Measurements from ENCODE around the gene ARMC10. TPM values are rescaled to one million over a fixed set of nuclear protein-coding genes. Genes with fewer than 3 reads are reported as not detected.
"Not testable (repeated sequence)": the region's sequence is repeated elsewhere in the genome, so short reads cannot be mapped to it uniquely, and the experiment has no call there.

Gene ARMC10
- total RNA-seq, 5 donors from 2014 or later (not counting 1 experiment from before 2014, with no cell fraction given): 16.1 to 24.8 (median 22.8) TPM

DNA sequence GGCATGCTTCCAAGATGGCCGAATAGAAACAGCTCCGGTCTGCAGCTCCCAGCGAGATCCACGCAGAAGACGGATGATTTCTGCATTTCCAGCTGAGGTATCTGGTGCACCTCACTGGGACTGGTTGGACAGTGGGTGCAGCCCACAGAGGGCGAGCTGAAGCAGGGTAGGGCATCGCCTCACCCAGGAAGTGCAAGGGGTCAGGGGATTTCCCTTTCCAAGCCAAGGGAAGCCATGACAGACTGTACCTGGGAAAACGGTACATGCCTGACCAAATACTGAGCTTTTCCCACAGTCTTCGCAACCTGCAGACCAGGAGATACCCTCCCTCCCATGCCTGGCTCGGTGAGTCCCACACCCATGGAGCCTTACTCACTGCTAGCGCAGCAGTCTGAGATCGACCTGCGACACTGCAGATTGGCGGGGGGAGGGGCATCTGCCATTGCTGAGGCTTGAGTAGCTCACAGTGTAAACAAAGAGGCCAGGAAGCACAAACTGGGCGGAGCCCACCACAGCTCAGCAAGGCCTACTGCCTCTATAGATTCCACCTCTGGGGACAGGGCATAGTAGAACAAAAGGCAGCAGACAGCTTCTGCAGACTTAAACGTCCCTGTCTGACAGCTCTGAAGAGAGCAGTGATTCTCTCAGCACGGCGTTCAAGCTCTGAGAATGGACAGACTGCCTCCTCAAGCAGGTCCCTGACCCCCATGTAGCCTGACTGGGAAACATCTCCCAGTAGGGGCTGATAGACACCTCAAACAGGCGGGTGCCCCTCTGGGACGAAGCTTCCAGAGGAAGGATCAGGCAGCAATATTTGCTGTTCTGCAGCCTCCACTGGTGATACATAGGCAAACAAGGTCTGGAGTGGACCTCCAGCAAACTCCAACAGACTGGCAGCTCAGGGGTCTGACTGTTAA, 36.9 kb upstream of the ARMC10 start:
- CTCF ChIA-PET; H3K27me3 Mint-ChIP-seq; H3K4me3 ChIP-seq (ENCODE audit: control insufficient read depth in 1 of 2, extremely low read depth in 1 of 2, low read length in 1 of 2); H3K4me3 Mint-ChIP-seq; H3K27ac Mint-ChIP-seq; H3K4me1 ChIP-seq (ENCODE audit: control insufficient read depth in 1 of 2, extremely low read depth in 1 of 2, insufficient read depth in 2 of 2, low read length in 2 of 2); H3K4me1 Mint-ChIP-seq; ATAC-seq (replicated peaks in 1 of 4); H3K27ac ChIP-seq (ENCODE audit: low read length); H3K9me3 ChIP-seq; POLR2A ChIA-PET; H3K27me3 ChIP-seq (replicated peaks in 1 of 2; ENCODE audit: control insufficient read depth in 2 of 2, extremely low read depth in 1 of 2, insufficient read depth in 2 of 2, low read length in 1 of 2); H3K9me3 Mint-ChIP-seq; H3K36me3 ChIP-seq (ENCODE audit: control insufficient read depth in 2 of 2, extremely low read depth in 1 of 2, insufficient read depth in 1 of 2, low read length in 1 of 2): not testable (repeated sequence)
- peaks cover 11% of the 10 kb centered on the region for H3K36me3 Mint-ChIP-seq
- DNase-seq: peak in 5 of 35 experiments; percentile 2 to 31 (median 6)
- 77% methylated on average over 17 of the region's 20 CpGs for WGBS (ENCODE audit: insufficient coverage)

DNA sequence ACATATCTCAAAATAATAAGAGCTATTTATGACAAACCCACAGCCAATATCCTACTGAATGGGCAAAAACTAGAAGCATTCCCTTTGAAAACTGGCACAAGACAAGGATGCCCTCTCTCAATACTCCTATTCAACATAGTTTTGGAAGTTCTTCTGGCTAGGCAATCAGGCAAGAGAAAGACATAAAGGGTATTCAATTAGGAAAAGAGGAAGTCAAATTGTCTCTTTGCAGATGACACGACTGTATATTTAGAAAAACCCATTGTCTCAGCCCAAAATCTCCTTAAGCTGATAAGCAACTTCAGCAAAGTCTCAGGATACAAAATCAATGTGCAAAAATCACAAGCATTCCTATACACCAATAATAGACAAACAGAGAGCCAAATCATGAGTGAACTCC, 33.1 kb upstream of the ARMC10 start:
- H3K27ac ChIP-seq (ENCODE audit: low read length); ATAC-seq (replicated peaks in 1 of 4); H3K27me3 Mint-ChIP-seq; H3K27me3 ChIP-seq (replicated peaks in 1 of 2; ENCODE audit: control insufficient read depth in 2 of 2, extremely low read depth in 1 of 2, insufficient read depth in 2 of 2, low read length in 1 of 2); H3K27ac Mint-ChIP-seq; H3K4me3 ChIP-seq (ENCODE audit: control insufficient read depth in 1 of 2, extremely low read depth in 1 of 2, low read length in 1 of 2); POLR2A ChIA-PET; H3K36me3 ChIP-seq (ENCODE audit: control insufficient read depth in 2 of 2, extremely low read depth in 1 of 2, insufficient read depth in 1 of 2, low read length in 1 of 2); H3K9me3 ChIP-seq; H3K4me1 Mint-ChIP-seq; H3K4me3 Mint-ChIP-seq; CTCF ChIA-PET; DNase-seq; H3K4me1 ChIP-seq (ENCODE audit: control insufficient read depth in 1 of 2, extremely low read depth in 1 of 2, insufficient read depth in 2 of 2, low read length in 2 of 2): not testable (repeated sequence)
- Mint-ChIP-seq H3K36me3 (peaks cover 20% of the 10 kb centered on the region), H3K9me3 (peaks cover 6 to 14% (median 8%) of the 10 kb centered on the region in 3 donors)
- no CpG with 5 or more reads among the region's 1 CpG for WGBS (ENCODE audit: insufficient coverage)

- no peak for ATAC-seq (replicated peaks in 1 of 4)
- DNase-seq: no peak
- no peak overlapping the region for H3K27ac ChIP-seq (ENCODE audit: low read length)
- no peaks in the 10 kb centered on the region for H3K4me1 Mint-ChIP-seq
- H3K27me3 ChIP-seq (replicated peaks in 1 of 2; ENCODE audit: control insufficient read depth in 2 of 2, extremely low read depth in 1 of 2, insufficient read depth in 2 of 2, low read length in 1 of 2): no peaks in the 10 kb centered on the region
- no peak overlapping the region for H3K4me3 ChIP-seq (ENCODE audit: control insufficient read depth in 1 of 2, extremely low read depth in 1 of 2, low read length in 1 of 2)
- H3K4me1 ChIP-seq (ENCODE audit: control insufficient read depth in 1 of 2, extremely low read depth in 1 of 2, insufficient read depth in 2 of 2, low read length in 2 of 2): no peaks in the 10 kb centered on the region
- no peaks in the 10 kb centered on the region for H3K36me3 ChIP-seq (ENCODE audit: control insufficient read depth in 2 of 2, extremely low read depth in 1 of 2, insufficient read depth in 1 of 2, low read length in 1 of 2)
- H3K9me3 ChIP-seq: no peaks in the 10 kb centered on the region
- no peak overlapping the region for H3K4me3 Mint-ChIP-seq
- WGBS (ENCODE audit: insufficient coverage): no CpG with 5 or more reads among the region's 2 CpGs
- no peaks in the 10 kb centered on the region for H3K27me3 Mint-ChIP-seq
- peaks cover 12% of the 10 kb centered on the region for H3K36me3 Mint-ChIP-seq
- H3K27ac Mint-ChIP-seq: no peak overlapping the region
- POLR2A ChIA-PET: no interaction called here
- CTCF ChIA-PET: interaction anchor here in 1 of 2 donors (0.6 to 0.8 kb wide), 2 partner anchors 13 to 72 kb away, joined by 3 to 6 read pairs; no protein-coding TSS in a partner anchor
- H3K9me3 Mint-ChIP-seq: peaks cover 0 to 7% (median 0%) of the 10 kb centered on the region in 3 donors
Observed at GRCh38 chr7:103048833-103049232, 26.1 kb upstream of the ARMC10 start.

DNA sequence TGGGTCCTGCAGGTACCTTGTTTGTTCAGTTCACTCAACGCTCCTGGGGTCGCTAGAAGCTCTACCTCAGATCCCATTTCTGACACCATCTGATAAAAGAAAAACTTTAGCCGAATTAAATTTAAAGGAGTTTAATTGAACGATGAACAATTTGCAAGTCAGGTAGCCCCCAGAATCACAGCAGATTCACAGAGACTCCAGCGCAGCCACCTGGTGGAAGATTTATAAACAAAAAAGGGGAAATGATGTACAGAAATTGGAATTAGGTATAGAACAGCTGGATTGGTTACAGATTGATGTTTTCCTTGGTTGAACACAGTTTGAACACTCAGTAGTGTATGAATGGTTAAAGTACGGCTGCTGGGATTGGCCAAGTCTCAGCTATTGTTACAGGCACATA, 23.4 kb upstream of the ARMC10 start:
- ATAC-seq (replicated peaks in 1 of 4): no peak
- Histone ChIP-seq H3K4me1 (ENCODE audit: control insufficient read depth in 1 of 2, extremely low read depth in 1 of 2, insufficient read depth in 2 of 2, low read length in 2 of 2) (no peaks in the 10 kb centered on the region), H3K9me3 (no peaks in the 10 kb centered on the region), H3K27me3 (replicated peaks in 1 of 2; ENCODE audit: control insufficient read depth in 2 of 2, extremely low read depth in 1 of 2, insufficient read depth in 2 of 2, low read length in 1 of 2) (no peaks in the 10 kb centered on the region), H3K36me3 (ENCODE audit: control insufficient read depth in 2 of 2, extremely low read depth in 1 of 2, insufficient read depth in 1 of 2, low read length in 1 of 2) (no peaks in the 10 kb centered on the region), H3K4me3 (ENCODE audit: control insufficient read depth in 1 of 2, extremely low read depth in 1 of 2, low read length in 1 of 2) (no peak overlapping the region), H3K27ac (ENCODE audit: low read length) (no peak overlapping the region)
- ChIA-PET POLR2A (no interaction called here), CTCF (interaction anchor here in 1 of 2 donors (0.6 kb wide), 1 partner anchor 92 kb away, joined by 3 read pairs; no protein-coding TSS in a partner anchor)
- H3K27ac Mint-ChIP-seq: no peak overlapping the region
- DNase-seq: no peak
- H3K4me1 Mint-ChIP-seq: no peaks in the 10 kb centered on the region
- H3K27me3 Mint-ChIP-seq: no peaks in the 10 kb centered on the region
- H3K36me3 Mint-ChIP-seq: peaks cover 13% of the 10 kb centered on the region
- peaks cover 0 to 5% (median 0%) of the 10 kb centered on the region in 3 donors for H3K9me3 Mint-ChIP-seq
- 90% methylated on average over 2 of the region's 6 CpGs for WGBS (ENCODE audit: insufficient coverage)
- no peak overlapping the region for H3K4me3 Mint-ChIP-seq

DNA sequence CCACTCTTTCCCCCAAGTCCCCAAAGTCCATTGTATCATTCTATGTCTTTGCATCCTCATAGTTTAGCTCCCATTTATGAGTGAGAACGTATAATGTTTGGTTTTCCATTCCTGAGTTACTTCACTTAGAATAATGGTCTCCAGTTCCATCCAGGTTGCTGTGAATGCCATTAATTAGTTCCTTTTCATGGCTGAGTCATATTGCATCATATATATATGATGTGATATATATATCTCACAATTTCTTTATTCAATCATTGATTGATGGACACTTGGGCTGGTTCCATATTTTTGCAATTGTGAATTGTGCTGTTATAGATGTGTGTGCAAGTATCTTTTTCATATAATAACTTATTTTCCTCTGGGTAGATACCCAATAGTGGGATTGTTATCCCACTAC, 18.9 kb upstream of the ARMC10 start:
- POLR2A ChIA-PET: interaction anchor here in 1 of 2 donors (0.5 kb wide), 1 partner anchor 349 kb away, joined by 3 read pairs; no protein-coding TSS in a partner anchor
- H3K9me3 ChIP-seq; H3K4me1 ChIP-seq (ENCODE audit: control insufficient read depth in 1 of 2, extremely low read depth in 1 of 2, insufficient read depth in 2 of 2, low read length in 2 of 2); H3K4me3 ChIP-seq (ENCODE audit: control insufficient read depth in 1 of 2, extremely low read depth in 1 of 2, low read length in 1 of 2); H3K36me3 Mint-ChIP-seq; H3K36me3 ChIP-seq (ENCODE audit: control insufficient read depth in 2 of 2, extremely low read depth in 1 of 2, insufficient read depth in 1 of 2, low read length in 1 of 2); H3K27me3 ChIP-seq (replicated peaks in 1 of 2; ENCODE audit: control insufficient read depth in 2 of 2, extremely low read depth in 1 of 2, insufficient read depth in 2 of 2, low read length in 1 of 2); H3K9me3 Mint-ChIP-seq; H3K27ac Mint-ChIP-seq; CTCF ChIA-PET; H3K4me3 Mint-ChIP-seq; H3K4me1 Mint-ChIP-seq; H3K27me3 Mint-ChIP-seq; DNase-seq; ATAC-seq (replicated peaks in 1 of 4); H3K27ac ChIP-seq (ENCODE audit: low read length): not testable (repeated sequence)
- no CpG with 5 or more reads among the region's 1 CpG for WGBS (ENCODE audit: insufficient coverage)

DNA sequence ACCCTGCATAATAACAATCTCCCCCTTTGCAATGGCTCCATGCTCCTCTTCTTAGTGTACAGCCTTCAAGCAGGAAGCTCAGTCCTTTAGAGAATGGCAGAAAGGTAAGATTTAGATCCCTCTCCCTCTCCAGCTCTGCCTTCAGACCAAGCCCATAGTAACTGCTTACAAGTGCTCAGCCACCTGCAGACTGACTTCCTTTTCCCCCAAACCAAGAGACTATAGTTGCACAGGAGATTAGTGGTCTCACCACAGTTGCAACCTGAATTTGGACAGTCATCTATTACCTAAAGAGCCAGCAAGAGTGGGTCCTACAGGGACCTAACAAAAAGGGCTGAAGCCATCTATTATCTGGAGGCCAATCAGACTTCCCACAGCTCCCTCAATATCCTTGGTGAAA, 16.8 kb upstream of the ARMC10 start:
- Mint-ChIP-seq H3K4me1 (no peaks in the 10 kb centered on the region), H3K36me3 (peaks cover 9% of the 10 kb centered on the region), H3K27me3 (peaks cover 0 to 2% of the 10 kb centered on the region in 2 donors), H3K27ac (no peak overlapping the region), H3K4me3 (no peak overlapping the region), H3K9me3 (no peaks in the 10 kb centered on the region)
- H3K36me3 ChIP-seq (ENCODE audit: control insufficient read depth in 2 of 2, extremely low read depth in 1 of 2, insufficient read depth in 1 of 2, low read length in 1 of 2): no peaks in the 10 kb centered on the region
- POLR2A ChIA-PET: no interaction called here
- H3K4me3 ChIP-seq (ENCODE audit: control insufficient read depth in 1 of 2, extremely low read depth in 1 of 2, low read length in 1 of 2): no peak overlapping the region
- DNase-seq: no peak
- ATAC-seq (replicated peaks in 1 of 4): no peak
- H3K27me3 ChIP-seq (replicated peaks in 1 of 2; ENCODE audit: control insufficient read depth in 2 of 2, extremely low read depth in 1 of 2, insufficient read depth in 2 of 2, low read length in 1 of 2): no peaks in the 10 kb centered on the region
- no peaks in the 10 kb centered on the region for H3K9me3 ChIP-seq
- H3K4me1 ChIP-seq (ENCODE audit: control insufficient read depth in 1 of 2, extremely low read depth in 1 of 2, insufficient read depth in 2 of 2, low read length in 2 of 2): no peaks in the 10 kb centered on the region
- H3K27ac ChIP-seq (ENCODE audit: low read length): no peak overlapping the region
- CTCF ChIA-PET: no interaction called here

Measured in T-cell (primary cell).